ENCODE results near the gene YBEY. TPM values are rescaled to one million over a fixed set of nuclear protein-coding genes. Genes with fewer than 3 reads are reported as not detected.

YBEY gene
- total RNA-seq, 1 experiment from 2014 or later: 13.8 TPM

DNA sequence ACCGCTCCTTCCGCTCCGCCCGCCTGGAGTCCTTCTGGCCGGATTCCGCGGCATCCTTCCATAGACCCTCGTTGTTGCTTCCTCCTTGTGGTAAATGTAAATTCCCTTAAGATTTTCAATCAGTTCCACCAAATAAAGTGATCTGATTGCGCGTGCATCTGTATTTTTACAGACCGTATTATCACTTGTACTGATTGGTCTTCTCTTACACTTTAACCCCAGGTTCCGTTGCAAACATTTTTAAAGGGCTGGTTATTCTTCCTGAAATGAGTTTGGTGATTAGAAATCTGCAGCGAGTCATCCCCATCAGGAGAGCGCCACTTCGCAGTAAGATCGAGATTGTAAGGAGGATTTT is 483 bp downstream of the YBEY start:
- peak overlapping the region; percentile 70 for H3K27ac ChIP-seq
- no peaks in the 10 kb centered on the region; the same call in 1 of the 2 replicates for H3K36me3 ChIP-seq (ENCODE audit: low read depth)
- peaks cover 17% of the 10 kb centered on the region; the same call in 1 of the 2 replicates for H3F3A ChIP-seq (ENCODE audit: insufficient read depth, low read depth)
- no TSS peak for BruUV-seq (replicated peaks)
- intact Hi-C loops (cut with micrococcal nuclease; ENCODE audit: unreplicated experiment): loop anchor here (1.0 to 10.0 kb wide), 2 partner anchors 38 to 142 kb away; partner anchors contain the start of gene PCNT
- peaks cover 8% of the 10 kb centered on the region; the same call in 1 of the 2 replicates for H4K20me1 ChIP-seq (ENCODE audit: insufficient read depth)
- H3K9me3 ChIP-seq (ENCODE audit: insufficient read depth, low read depth): no peaks in the 10 kb centered on the region
- peaks cover 37% of the 10 kb centered on the region for H3K79me2 ChIP-seq (ENCODE audit: low read depth)
- peaks cover 29% of the 10 kb centered on the region for H3K4me1 ChIP-seq (replicated peaks; ENCODE audit: insufficient read depth)
- no peak for DNase-seq
- peak overlapping the region; percentile 69 for H3K4me3 ChIP-seq
- TF ChIP-seq EZH2 (IDR thresholded peaks at IDR 0.05; ENCODE audit: low read depth): no peak
- TF ChIP-seq, protein P1, sequence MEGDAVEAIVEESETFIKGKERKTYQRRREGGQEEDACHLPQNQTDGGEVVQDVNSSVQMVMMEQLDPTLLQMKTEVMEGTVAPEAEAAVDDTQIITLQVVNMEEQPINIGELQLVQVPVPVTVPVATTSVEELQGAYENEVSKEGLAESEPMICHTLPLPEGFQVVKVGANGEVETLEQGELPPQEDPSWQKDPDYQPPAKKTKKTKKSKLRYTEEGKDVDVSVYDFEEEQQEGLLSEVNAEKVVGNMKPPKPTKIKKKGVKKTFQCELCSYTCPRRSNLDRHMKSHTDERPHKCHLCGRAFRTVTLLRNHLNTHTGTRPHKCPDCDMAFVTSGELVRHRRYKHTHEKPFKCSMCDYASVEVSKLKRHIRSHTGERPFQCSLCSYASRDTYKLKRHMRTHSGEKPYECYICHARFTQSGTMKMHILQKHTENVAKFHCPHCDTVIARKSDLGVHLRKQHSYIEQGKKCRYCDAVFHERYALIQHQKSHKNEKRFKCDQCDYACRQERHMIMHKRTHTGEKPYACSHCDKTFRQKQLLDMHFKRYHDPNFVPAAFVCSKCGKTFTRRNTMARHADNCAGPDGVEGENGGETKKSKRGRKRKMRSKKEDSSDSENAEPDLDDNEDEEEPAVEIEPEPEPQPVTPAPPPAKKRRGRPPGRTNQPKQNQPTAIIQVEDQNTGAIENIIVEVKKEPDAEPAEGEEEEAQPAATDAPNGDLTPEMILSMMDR (conservative IDR thresholded peaks at IDR 0.05): no peak
- ChIA-PET POLR2A (ENCODE audit: unreplicated experiment) (no interaction called here), CTCF (no interaction called here)
- no peaks in the 10 kb centered on the region for H3K9me2 ChIP-seq (ENCODE audit: insufficient read depth)
- H2AFZ ChIP-seq: peak overlapping the region; percentile 77
- peak overlapping the region; percentile 94 for H3K4me2 ChIP-seq
- H3K27me3 ChIP-seq (ENCODE audit: insufficient read depth, low read depth): no peaks in the 10 kb centered on the region

DNA sequence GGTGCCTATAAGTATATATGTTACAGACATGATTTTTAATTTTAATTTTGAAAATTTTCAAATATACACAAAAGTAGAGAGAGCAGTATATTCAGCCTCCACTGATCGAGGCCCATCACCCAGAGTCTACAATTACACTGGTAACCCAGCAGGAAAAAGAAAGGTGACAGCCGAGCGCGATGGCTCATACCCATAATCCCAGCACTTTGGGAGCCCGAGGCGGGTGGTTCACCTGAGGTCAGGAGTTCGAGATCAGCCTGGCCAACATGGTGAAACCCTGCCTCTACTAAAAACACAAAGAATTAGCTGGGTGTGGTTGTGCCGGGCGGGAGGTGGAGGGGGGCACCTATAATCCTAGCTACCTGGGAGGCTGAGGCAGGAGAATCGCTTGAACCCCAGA is 1.4 kb downstream of the YBEY start:
- Histone ChIP-seq H4K20me1 (ENCODE audit: insufficient read depth) (peaks cover 8% of the 10 kb centered on the region; the same call in 1 of the 2 replicates), H3K9me3 (ENCODE audit: insufficient read depth, low read depth) (no peaks in the 10 kb centered on the region), H2AFZ (no peak overlapping the region), H3K9me2 (ENCODE audit: insufficient read depth) (no peaks in the 10 kb centered on the region), H3F3A (ENCODE audit: insufficient read depth, low read depth) (peaks cover 17% of the 10 kb centered on the region; the same call in 1 of the 2 replicates), H3K4me3 (peak overlapping the region; percentile 69; the same call in 1 of the 2 replicates), H3K36me3 (ENCODE audit: low read depth) (no peaks in the 10 kb centered on the region; the same call in 1 of the 2 replicates), H3K4me2 (peak overlapping the region; percentile 94), H3K4me1 (replicated peaks; ENCODE audit: insufficient read depth) (peaks cover 29% of the 10 kb centered on the region), H3K27ac (no peak overlapping the region), H3K27me3 (ENCODE audit: insufficient read depth, low read depth) (no peaks in the 10 kb centered on the region), H3K79me2 (ENCODE audit: low read depth) (peaks cover 30% of the 10 kb centered on the region)
- CTCF ChIA-PET: interaction anchor here (0.6 kb wide), 1 partner anchor 13 kb away, joined by 5 read pairs; no protein-coding TSS in a partner anchor
- DNase-seq: no peak
- intact Hi-C loops (cut with micrococcal nuclease; ENCODE audit: unreplicated experiment): loop anchor here (10.0 kb wide), 1 partner anchor 143 kb away; no protein-coding TSS in a partner anchor
- no TSS peak for BruUV-seq (replicated peaks)
- TF ChIP-seq EZH2 (IDR thresholded peaks at IDR 0.05; ENCODE audit: low read depth): no peak
- TF ChIP-seq, protein P1 (conservative IDR thresholded peaks at IDR 0.05): no peak
- POLR2A ChIA-PET (ENCODE audit: unreplicated experiment): no interaction called here

DNA sequence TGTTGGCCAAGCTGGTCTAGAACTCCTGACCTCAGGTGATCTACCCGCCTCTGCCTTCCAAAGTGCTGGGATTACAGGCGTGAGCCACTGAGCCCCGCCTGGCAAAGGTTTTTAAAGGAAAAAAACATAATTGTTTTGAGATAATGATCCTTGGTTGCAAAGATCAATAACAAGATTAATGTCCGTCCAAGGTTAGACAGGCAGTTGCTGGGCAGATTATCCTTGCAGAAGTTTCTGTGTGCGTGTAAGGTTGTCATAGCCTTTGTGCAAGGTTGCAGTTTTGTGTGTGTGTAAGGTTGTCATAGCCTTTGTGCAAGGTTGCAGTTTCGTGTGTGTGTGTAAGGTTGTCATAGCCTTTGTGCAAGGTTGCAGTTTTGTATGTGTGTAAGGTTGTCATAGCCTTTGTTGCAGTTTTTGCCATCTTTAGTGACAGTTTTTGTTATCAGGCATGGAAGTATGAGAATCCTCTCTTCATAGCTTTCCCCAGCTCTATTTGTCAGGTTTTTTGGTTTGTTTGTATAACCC is 3.6 kb downstream of the YBEY start:
- Histone ChIP-seq H3K4me1 (replicated peaks; ENCODE audit: insufficient read depth) (peaks cover 12% of the 10 kb centered on the region), H3K4me3 (no peak overlapping the region), H3K9me2 (ENCODE audit: insufficient read depth) (no peaks in the 10 kb centered on the region), H2AFZ (no peak overlapping the region), H3K9me3 (ENCODE audit: insufficient read depth, low read depth) (no peaks in the 10 kb centered on the region), H3K4me2 (no peak overlapping the region), H3K27me3 (ENCODE audit: insufficient read depth, low read depth) (no peaks in the 10 kb centered on the region), H3K36me3 (ENCODE audit: low read depth) (no peaks in the 10 kb centered on the region; the same call in 1 of the 2 replicates), H3K79me2 (ENCODE audit: low read depth) (peaks cover 9% of the 10 kb centered on the region), H3K27ac (no peak overlapping the region), H3F3A (ENCODE audit: insufficient read depth, low read depth) (peaks cover 17% of the 10 kb centered on the region; the same call in 1 of the 2 replicates), H4K20me1 (ENCODE audit: insufficient read depth) (peaks cover 6% of the 10 kb centered on the region; the same call in 1 of the 2 replicates)
- TF ChIP-seq EZH2 (IDR thresholded peaks at IDR 0.05; ENCODE audit: low read depth): no peak
- TF ChIP-seq, protein P1 (conservative IDR thresholded peaks at IDR 0.05): no peak
- BruUV-seq (replicated peaks): no TSS peak
- intact Hi-C loops (cut with micrococcal nuclease; ENCODE audit: unreplicated experiment): loop anchor here (10.0 kb wide), 1 partner anchor 145 kb away; no protein-coding TSS in a partner anchor
- ChIA-PET CTCF (interaction anchor here (0.6 kb wide), 1 partner anchor 136 kb away, joined by 3 read pairs; no protein-coding TSS in a partner anchor), POLR2A (ENCODE audit: unreplicated experiment) (interaction anchor here (0.5 kb wide), 1 partner anchor 10 kb away, joined by 3 read pairs; no protein-coding TSS in a partner anchor)
- DNase-seq: no peak

Data from PC-9 (cell line).